ENCODE results near the gene NEUROG3. TPM values are rescaled to one million over a fixed set of nuclear protein-coding genes. Genes with fewer than 3 reads are reported as not detected.

NEUROG3 gene
- total RNA-seq, 1 donor from 2014 or later, result not detected

DNA sequence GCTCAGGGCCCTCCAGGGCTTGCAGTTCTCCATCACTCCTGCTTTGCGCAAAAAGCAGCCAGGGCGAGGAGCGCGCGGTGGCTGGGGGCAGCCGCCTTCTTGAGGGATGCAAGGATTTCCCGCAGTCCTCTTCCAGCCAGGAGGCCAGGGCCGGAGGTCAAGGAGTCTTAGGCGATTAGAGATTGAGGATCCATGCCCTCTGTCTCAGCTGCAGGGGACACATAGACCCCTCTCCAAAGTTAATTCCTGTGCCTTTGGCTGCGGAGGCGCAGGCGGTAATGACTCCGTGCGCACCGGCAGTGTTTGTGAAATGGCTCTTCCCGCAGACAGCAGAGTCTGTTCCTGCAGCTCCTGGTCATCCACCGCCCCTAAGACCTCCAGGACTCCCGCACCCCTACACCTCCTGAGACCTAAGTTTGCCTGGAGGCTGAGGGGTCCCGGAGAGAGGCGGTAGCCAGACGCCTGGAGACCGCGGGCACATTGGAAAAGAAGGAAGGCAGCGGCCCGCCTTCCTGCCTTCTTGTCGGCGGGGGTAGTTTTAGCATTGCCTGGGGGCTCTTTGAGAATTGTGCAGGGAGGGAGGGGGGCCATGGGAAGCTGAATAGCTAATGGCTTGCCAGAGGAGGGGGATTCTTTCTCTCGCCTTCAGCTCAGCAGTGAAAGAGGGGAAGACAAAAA, 3.3 kb upstream of the NEUROG3 start:
- no peak overlapping the region for H3K4me3 ChIP-seq (ENCODE audit: low read depth, low read length)
- no peak for DNase-seq (ENCODE audit: low read depth)
- no peaks in the 10 kb centered on the region for H3K36me3 ChIP-seq (ENCODE audit: control insufficient read depth, insufficient read depth, low read length)
- TF ChIP-seq, protein P1, sequence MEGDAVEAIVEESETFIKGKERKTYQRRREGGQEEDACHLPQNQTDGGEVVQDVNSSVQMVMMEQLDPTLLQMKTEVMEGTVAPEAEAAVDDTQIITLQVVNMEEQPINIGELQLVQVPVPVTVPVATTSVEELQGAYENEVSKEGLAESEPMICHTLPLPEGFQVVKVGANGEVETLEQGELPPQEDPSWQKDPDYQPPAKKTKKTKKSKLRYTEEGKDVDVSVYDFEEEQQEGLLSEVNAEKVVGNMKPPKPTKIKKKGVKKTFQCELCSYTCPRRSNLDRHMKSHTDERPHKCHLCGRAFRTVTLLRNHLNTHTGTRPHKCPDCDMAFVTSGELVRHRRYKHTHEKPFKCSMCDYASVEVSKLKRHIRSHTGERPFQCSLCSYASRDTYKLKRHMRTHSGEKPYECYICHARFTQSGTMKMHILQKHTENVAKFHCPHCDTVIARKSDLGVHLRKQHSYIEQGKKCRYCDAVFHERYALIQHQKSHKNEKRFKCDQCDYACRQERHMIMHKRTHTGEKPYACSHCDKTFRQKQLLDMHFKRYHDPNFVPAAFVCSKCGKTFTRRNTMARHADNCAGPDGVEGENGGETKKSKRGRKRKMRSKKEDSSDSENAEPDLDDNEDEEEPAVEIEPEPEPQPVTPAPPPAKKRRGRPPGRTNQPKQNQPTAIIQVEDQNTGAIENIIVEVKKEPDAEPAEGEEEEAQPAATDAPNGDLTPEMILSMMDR (IDR thresholded peaks at IDR 0.05; ENCODE audit: insufficient read depth, low read length, severe bottlenecking), result no peak
- no peak for FAIRE-seq
- peaks cover 65% of the 10 kb centered on the region for H3K27me3 ChIP-seq (ENCODE audit: control insufficient read depth, insufficient read depth, low read length)

DNA sequence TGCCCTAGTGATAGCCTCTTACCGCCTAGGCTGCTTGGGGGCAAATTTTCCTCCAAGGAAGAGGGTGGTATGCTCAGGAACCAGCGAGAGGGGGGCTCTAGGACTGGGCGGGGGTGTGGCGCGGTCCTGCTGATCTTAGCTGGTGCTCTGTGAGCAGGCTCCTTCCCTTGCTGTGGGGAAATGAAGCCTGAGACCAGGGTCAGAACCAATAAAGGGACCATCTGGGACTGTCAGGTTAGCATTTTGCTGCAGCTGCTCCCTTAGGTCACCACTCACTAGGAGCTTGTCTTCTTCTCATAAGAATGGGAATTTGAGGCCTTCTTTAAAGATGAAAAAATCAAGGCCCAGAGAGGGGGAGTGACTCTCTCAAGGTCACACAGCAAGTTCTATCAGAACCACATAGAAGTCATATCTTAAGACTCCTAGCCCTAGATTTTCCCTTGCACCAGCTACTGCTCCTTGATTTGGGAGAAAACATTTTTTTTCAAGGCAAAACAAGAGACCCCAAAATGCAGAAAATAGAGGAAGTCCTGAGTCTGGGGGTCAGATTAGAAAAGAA, 2.0 kb upstream of the NEUROG3 start:
- DNase-seq (ENCODE audit: low read depth) (no peak), FAIRE-seq (no peak)
- H3K4me3 ChIP-seq (ENCODE audit: low read depth, low read length), result no peak overlapping the region
- H3K36me3 ChIP-seq (ENCODE audit: control insufficient read depth, insufficient read depth, low read length), result no peaks in the 10 kb centered on the region
- TF ChIP-seq, protein P1 (IDR thresholded peaks at IDR 0.05; ENCODE audit: insufficient read depth, low read length, severe bottlenecking), result no peak
- peaks cover 71% of the 10 kb centered on the region for H3K27me3 ChIP-seq (ENCODE audit: control insufficient read depth, insufficient read depth, low read length)

DNA sequence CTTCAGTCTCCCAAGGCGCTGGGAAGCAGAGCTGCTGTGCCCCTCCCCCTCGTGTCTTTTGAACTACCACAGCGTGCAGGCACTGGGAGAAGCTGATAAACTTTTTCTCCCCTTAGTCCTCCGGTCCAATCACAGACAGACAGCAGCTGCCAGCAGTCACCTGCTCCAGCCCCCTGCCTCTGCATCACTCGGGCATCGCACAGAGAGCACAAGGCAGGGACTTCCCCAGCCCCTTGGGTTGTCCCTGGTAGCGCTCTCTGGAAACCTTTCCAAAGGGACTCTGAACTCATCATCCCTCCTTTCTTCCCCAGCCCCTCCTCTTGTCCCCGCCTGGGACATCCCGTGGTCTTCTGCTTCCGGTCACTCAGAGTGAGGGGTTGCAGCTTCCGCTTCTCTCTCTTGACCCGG, 1.4 kb upstream of the NEUROG3 start:
- DNase-seq (ENCODE audit: low read depth), result no peak
- FAIRE-seq, result no peak
- H3K36me3 ChIP-seq (ENCODE audit: control insufficient read depth, insufficient read depth, low read length), result no peaks in the 10 kb centered on the region
- TF ChIP-seq, protein P1 (IDR thresholded peaks at IDR 0.05; ENCODE audit: insufficient read depth, low read length, severe bottlenecking), result no peak
- H3K27me3 ChIP-seq (ENCODE audit: control insufficient read depth, insufficient read depth, low read length), result peaks cover 75% of the 10 kb centered on the region
- no peak overlapping the region for H3K4me3 ChIP-seq (ENCODE audit: low read depth, low read length)

DNA sequence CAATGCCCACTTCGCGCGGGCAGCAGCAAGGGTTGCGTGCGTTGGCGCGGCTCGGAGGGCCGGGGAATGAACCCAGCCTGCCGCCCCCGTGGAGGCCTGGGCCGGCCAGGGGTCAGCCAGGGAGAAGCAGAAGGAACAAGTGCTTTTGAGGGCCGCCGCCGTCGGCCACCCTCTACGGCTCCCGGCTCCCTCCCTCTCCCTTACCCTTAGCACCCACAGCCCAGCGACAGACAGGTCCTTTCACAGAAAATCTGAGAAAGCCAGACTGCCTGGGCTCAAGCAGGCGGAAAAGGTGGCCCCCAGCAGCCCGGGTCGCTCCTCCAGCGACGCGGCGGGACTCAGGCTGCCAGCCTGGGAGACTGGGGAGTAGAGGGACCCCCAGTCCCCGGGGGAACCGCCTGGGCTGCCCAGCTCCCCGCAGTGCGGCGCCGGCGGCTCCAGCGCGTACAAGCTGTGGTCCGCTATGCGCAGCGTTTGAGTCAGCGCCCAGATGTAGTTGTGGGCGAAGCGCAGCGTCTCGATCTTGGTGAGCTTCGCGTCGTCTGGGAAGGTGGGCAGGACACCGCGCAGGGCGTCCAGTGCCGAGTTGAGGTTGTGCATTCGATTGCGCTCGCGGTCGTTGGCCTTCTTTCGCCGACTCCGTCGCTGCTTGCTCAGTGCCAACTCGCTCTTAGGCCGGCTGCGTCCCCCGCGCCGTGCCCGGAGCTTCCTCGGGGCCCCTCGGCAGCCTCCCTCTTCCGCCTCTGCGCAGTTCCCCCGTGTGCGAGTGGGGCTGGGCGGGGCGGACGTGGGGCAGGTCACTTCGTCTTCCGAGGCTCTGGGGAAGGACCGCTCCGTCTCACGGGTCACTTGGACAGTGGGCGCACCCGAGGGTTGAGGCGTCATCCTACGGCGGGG, 815 bp downstream of the NEUROG3 start:
- no peak for DNase-seq (ENCODE audit: low read depth)
- no peaks in the 10 kb centered on the region for H3K36me3 ChIP-seq (ENCODE audit: control insufficient read depth, insufficient read depth, low read length)
- FAIRE-seq, result no peak
- TF ChIP-seq, protein P1 (IDR thresholded peaks at IDR 0.05; ENCODE audit: insufficient read depth, low read length, severe bottlenecking), result no peak
- no peak overlapping the region for H3K4me3 ChIP-seq (ENCODE audit: low read depth, low read length)
- H3K27me3 ChIP-seq (ENCODE audit: control insufficient read depth, insufficient read depth, low read length), result peaks cover 78% of the 10 kb centered on the region

DNA sequence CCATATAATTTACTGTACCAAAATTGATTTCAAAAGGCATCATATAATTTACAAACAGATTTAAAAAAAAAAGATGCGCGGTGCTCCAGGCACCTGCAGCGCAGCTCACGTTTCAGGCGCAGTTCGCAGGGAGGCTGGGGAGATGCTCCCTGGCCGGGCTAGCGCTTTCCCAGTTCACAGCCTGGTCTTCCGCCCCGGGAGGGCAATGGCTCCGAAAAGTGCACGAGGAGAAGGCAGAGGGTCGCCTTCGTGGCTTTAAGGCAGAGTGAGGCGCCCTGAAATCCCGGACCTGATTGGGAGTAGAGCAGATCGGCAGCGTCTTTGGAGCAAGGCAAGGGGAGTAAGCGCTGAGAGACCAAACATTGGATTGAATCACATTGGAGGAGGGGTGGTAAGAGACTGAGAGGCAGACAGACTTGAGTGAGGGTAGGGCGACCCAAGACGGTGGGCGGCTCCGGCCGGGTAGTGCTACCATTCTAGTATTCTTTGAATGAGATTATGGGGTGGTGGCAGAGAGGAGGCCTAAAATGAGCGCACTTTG, 1.5 kb downstream of the NEUROG3 start:
- DNase-seq (ENCODE audit: low read depth) (no peak), FAIRE-seq (no peak)
- Histone ChIP-seq H3K27me3 (ENCODE audit: control insufficient read depth, insufficient read depth, low read length) (peaks cover 77% of the 10 kb centered on the region), H3K36me3 (ENCODE audit: control insufficient read depth, insufficient read depth, low read length) (no peaks in the 10 kb centered on the region), H3K4me3 (ENCODE audit: low read depth, low read length) (no peak overlapping the region)
- TF ChIP-seq, protein P1 (IDR thresholded peaks at IDR 0.05; ENCODE audit: insufficient read depth, low read length, severe bottlenecking), result no peak

All from bronchial epithelial cell (primary cell).